SJSA1 (cell line): Measurements from ENCODE around the gene MRPS12. TPM values are rescaled to one million over a fixed set of nuclear protein-coding genes. Genes with fewer than 3 reads are reported as not detected.
A peak's percentile ranks its signal among the peaks of the same experiment; 100 is the strongest.
"Not testable (repeated sequence)": the region's sequence is repeated elsewhere in the genome, so short reads cannot be mapped to it uniquely, and the experiment has no call there.

Experiments used
- DNase-seq, 2 experiments: peaks; one replicate each; pipeline ENCODE4 v3.0.0-alpha.2; 2015 to 2020; ENCODE audit warnings: low spot score in 2 of 2, low read depth in 1 of 2
- H3K27ac ChIP-seq: fragments of 250-450 bp; sonication (Bioruptor Pico); 2 replicates; pipeline ENCODE4 v1.5.1; 2020; ENCODE audit warnings: mild to moderate bottlenecking, moderate library complexity
- H3K27me3 ChIP-seq: fragments of 250-450 bp; sonication (Bioruptor Pico); replicated peaks from 2 replicates; pipeline ENCODE4 v1.5.1; 2020; ENCODE audit warnings: mild to moderate bottlenecking, moderate library complexity
- H3K36me3 ChIP-seq: fragments of 250-450 bp; sonication (Bioruptor Pico); 2 replicates; pipeline ENCODE4 v1.5.1; 2020; ENCODE audit warnings: mild to moderate bottlenecking
- H3K4me1 ChIP-seq: fragments of 250-450 bp; sonication (Bioruptor Pico); replicated peaks from 2 replicates; pipeline ENCODE4 v1.6.1; 2021; ENCODE audit warnings: mild to moderate bottlenecking
- H3K4me3 ChIP-seq: fragments of 250-450 bp; sonication (Bioruptor Pico); 2 replicates; pipeline ENCODE4 v1.5.1; 2020; ENCODE audit warnings: mild to moderate bottlenecking
- H3K9me3 ChIP-seq: fragments of 250-450 bp; sonication (Bioruptor Pico); replicated peaks from 2 replicates; pipeline ENCODE4 v1.5.1; 2020; ENCODE audit warnings: mild to moderate bottlenecking
- total RNA-seq: library from RNA; depleted of rRNA; stranded (reverse); fragments of >200 nt; shearing (Covaris generic); gene quantifications from 2 replicates; pipeline ENCODE4 v1.2.3, GENCODE V29; 2014

MRPS12 gene
- total RNA-seq, 1 experiment from 2014 or later: 60.6 TPM

- Histone ChIP-seq H3K4me1 (no peaks in the 10 kb centered on the region), H3K4me3 (no peak overlapping the region), H3K36me3 (no peaks in the 10 kb centered on the region), H3K9me3 (no peaks in the 10 kb centered on the region), H3K27ac (no peak overlapping the region), H3K27me3 (no peaks in the 10 kb centered on the region)
- DNase-seq: no peak
These were observed 22.9 kb downstream of the MRPS12 start for GRCh38 chr19:38953677-38954076.

- Histone ChIP-seq H3K4me3 (no peak overlapping the region), H3K36me3 (no peaks in the 10 kb centered on the region), H3K9me3 (no peaks in the 10 kb centered on the region), H3K4me1 (no peaks in the 10 kb centered on the region), H3K27ac (no peak overlapping the region), H3K27me3 (no peaks in the 10 kb centered on the region)
- DNase-seq: no peak
These were observed 25.5 kb downstream of the MRPS12 start for GRCh38 chr19:38956264-38956663.

- H3K27ac ChIP-seq: no peak overlapping the region
- no peaks in the 10 kb centered on the region for H3K4me1 ChIP-seq
- no peaks in the 10 kb centered on the region for H3K36me3 ChIP-seq
- H3K4me3 ChIP-seq: no peak overlapping the region
- no peaks in the 10 kb centered on the region for H3K27me3 ChIP-seq
- DNase-seq: no peak
- H3K9me3 ChIP-seq: no peaks in the 10 kb centered on the region
These were observed 27.6 kb downstream of the MRPS12 start for GRCh38 chr19:38958301-38958700.

GRCh38 chr19:38959618-38960017 lies 28.9 kb downstream of the MRPS12 start:
- no peaks in the 10 kb centered on the region for H3K27me3 ChIP-seq
- no peaks in the 10 kb centered on the region for H3K36me3 ChIP-seq
- no peak overlapping the region for H3K4me3 ChIP-seq
- H3K4me1 ChIP-seq: no peaks in the 10 kb centered on the region
- DNase-seq: no peak
- H3K27ac ChIP-seq: no peak overlapping the region
- no peaks in the 10 kb centered on the region for H3K9me3 ChIP-seq

DNA sequence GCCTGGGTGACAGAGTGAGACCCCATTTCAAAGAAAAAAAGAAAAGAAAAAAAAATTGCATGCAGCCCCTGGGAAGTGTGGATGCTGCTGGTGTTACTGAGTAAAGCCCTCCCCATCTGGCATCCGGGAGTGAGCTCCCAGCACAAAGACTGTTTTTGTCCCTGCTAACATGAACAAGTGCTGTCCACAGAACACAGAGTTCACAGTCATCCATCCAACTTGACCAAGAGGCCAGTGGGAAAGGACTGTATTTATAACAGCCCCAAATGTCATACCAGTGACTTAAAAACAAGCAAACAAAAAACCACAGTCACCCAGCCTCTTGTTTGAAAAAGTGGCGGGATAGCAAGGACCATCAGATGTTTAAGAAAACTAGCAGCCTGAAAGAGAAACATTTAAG lies 34.0 kb downstream of the MRPS12 start:
- H3K27me3 ChIP-seq: no peaks in the 10 kb centered on the region
- H3K4me1 ChIP-seq: no peaks in the 10 kb centered on the region
- no peaks in the 10 kb centered on the region for H3K9me3 ChIP-seq
- no peaks in the 10 kb centered on the region for H3K36me3 ChIP-seq
- no peak overlapping the region for H3K4me3 ChIP-seq
- H3K27ac ChIP-seq: no peak overlapping the region
- peak in 1 of 2 experiments; percentile 31 for DNase-seq

DNA sequence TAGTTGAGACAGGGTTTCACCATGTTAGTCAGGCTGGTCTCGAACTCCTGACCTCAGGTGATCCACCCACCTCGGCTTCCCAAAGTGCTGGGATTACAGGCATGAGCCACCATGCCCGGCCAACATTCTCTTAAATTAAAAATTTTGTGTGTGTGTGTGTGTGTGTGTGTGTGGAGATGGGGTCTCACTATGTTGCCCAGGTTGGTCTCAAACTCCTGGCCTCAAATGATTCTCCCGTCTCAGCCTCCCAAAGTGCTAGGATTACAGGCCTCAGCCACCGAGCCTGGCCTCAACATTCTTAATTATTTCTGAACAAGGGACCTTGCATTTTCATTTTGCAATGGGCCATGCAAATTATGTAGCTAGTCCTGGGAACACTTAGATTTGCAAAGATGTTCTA lies 35.4 kb downstream of the MRPS12 start:
- not testable (repeated sequence) for H3K36me3 ChIP-seq, H3K4me1 ChIP-seq, H3K27me3 ChIP-seq, DNase-seq, H3K9me3 ChIP-seq, H3K4me3 ChIP-seq, H3K27ac ChIP-seq

- no peaks in the 10 kb centered on the region for H3K36me3 ChIP-seq
- H3K4me3 ChIP-seq: no peak overlapping the region
- no peak for DNase-seq
- no peaks in the 10 kb centered on the region for H3K9me3 ChIP-seq
- no peak overlapping the region for H3K27ac ChIP-seq
- no peaks in the 10 kb centered on the region for H3K4me1 ChIP-seq
- no peaks in the 10 kb centered on the region for H3K27me3 ChIP-seq
These were observed 40.2 kb downstream of the MRPS12 start for GRCh38 chr19:38970664-38971532.

DNA sequence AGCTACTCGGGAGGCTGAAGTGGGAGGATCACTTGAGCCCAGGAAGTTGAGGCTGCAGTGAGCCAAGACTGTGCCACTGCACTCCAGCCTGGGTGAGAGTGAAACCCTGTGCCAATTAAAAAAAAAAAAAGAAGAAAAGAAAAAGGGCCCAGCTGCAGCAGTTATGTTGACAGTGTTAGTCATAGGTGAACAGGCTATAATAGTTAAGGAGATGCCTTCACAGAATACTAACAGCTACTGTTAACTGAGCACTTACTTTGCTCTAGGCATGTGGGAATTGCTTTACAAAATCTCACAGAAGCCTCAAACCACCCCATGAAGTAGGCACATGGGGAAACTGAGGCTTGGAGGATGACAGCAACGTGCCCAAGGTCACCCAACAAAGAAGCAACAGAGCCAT lies 40.9 kb downstream of the MRPS12 start:
- Histone ChIP-seq H3K4me1 (no peaks in the 10 kb centered on the region; the same call in 1 of the 2 replicates), H3K27me3 (no peaks in the 10 kb centered on the region), H3K27ac (no peak overlapping the region), H3K9me3 (no peaks in the 10 kb centered on the region), H3K4me3 (no peak overlapping the region), H3K36me3 (no peaks in the 10 kb centered on the region)
- DNase-seq: no peak

DNA sequence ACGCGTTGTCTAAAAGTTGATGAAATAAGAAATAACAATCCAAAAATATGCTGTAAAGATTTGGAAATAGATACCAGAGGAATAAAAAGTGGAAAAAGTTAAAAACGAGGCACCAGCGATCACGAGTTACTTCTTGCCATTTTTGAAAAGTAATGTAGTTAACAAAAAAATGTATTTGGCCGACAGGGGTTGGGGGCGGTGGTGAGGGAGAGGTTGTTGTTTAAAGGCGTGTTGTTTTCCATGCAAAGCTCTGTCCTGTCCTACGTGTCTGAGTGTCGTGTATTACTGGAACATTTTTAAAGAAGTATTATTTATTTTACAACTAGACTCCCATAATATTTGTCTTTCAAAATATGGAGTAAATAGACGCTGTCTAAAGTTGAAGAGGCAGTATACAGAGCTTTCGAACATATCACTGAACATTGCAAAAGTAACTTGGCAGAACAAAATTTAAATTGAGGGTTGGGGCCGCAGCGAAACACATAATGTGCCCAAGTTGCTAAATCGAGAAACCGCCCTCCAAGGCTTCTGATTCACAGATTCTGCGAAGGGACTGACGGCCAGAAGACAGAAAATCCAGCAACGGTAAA lies 44.0 kb downstream of the MRPS12 start:
- no peak overlapping the region for H3K27ac ChIP-seq
- DNase-seq: no peak

DNA sequence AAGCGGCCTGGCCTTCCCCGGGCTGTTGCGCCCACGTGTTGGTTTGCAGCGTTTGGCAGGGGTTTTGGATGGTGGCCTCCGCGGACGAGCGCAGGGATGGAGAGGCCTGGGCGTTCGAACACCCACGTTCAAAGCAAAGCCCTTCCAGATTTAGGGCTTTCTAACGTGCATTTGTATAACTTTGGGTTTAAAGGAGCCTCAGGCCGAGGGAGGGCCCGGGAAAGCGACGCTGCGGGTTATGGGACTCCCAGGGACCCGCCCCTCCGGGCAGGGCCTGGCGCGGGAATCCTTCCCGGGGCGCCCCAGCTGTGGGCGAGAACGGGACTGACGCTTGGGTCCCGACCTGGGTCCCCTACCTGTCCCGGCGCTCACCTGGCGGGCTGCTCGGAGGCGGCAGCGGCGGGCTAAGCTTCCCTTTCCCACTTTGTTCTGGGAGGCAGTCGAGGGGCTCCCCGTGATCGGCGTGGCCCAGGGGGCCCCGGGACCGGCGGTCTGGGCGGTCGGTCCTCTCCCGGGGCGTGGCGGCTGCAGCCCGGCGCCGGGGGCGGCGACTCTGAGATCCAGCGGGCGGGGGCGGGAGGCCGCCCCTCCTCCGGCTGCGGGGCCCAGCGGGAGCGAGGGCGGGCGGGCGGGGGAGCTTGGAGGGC lies 44.6 kb downstream of the MRPS12 start, which contains the start of gene FBXO17:
FBXO17 (minus strand) TSS at position 529 of the 647 bp plus-strand sequence. CDS start 25,423 bp downstream, outside the sequence.
- Histone ChIP-seq H3K4me3 (peak within 1 kb of the TSS; percentile 46), H3K36me3 (no peaks in the 10 kb centered on the region), H3K27ac (no peak within 1 kb of the TSS), H3K27me3 (no peaks in the 10 kb centered on the region), H3K9me3 (no peaks in the 10 kb centered on the region), H3K4me1 (no peaks in the 10 kb centered on the region; the same call in 1 of the 2 replicates)
- DNase-seq: peak in 1 of 2 experiments; percentile 41

More for the DNA sequence above, 44.0 kb downstream of the MRPS12 start:
- H3K9me3 ChIP-seq: no peaks in the 10 kb centered on the region
- peak overlapping the region; percentile 46 for H3K4me3 ChIP-seq
- no peaks in the 10 kb centered on the region for H3K36me3 ChIP-seq
- no peaks in the 10 kb centered on the region for H3K27me3 ChIP-seq
- no peaks in the 10 kb centered on the region; the same call in 1 of the 2 replicates for H3K4me1 ChIP-seq

DNA sequence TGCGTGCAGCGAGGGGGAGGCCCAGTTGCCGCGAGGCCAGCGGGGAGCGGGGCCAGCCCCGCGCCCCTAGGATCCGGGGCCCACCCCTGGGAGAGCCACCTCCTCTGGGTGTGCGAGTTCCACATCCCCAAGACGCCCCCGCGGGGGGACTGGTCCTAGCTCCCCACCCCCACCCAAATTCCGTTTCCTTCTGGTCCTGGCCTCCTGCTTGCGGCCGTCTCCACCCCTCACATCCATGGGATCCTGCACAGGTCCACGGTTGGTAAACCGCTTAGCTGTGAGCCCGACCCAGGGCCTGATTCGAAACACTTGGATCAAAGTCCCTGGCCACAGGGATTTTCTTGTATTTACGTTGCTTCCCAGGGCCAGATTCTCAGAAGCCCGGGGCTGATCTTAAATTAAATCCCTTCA lies 45.1 kb downstream of the MRPS12 start:
- Histone ChIP-seq H3K27ac (no peak overlapping the region), H3K36me3 (no peaks in the 10 kb centered on the region), H3K9me3 (no peaks in the 10 kb centered on the region), H3K4me3 (peak overlapping the region; percentile 46), H3K27me3 (no peaks in the 10 kb centered on the region), H3K4me1 (no peaks in the 10 kb centered on the region; the same call in 1 of the 2 replicates)
- DNase-seq: no peak

GRCh38 chr19:38977445-38978325 lies 46.9 kb downstream of the MRPS12 start:
- no peaks in the 10 kb centered on the region for H3K36me3 ChIP-seq
- no peak for DNase-seq

DNA sequence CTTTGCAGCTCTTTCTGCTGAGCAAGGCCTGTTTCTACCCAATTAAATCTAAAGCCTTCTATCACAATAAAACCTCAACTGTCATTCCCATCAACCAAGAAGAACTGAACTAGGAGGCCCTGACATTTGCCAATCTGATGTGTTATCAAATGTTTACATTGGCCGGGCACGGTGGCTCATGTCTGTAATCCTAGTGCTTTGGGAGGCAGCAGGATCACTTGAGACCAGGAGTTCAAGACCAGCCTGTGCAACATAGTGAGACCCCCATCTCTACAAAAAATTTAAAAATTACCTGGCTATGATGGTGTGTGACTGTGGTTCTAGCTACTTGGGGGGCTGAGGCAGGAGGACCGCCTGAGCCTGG lies 47.6 kb downstream of the MRPS12 start:
- Histone ChIP-seq H3K4me1 (no peaks in the 10 kb centered on the region; the same call in 1 of the 2 replicates), H3K36me3 (no peaks in the 10 kb centered on the region), H3K27ac (no peak overlapping the region), H3K9me3 (no peaks in the 10 kb centered on the region), H3K27me3 (no peaks in the 10 kb centered on the region), H3K4me3 (no peak overlapping the region)
- DNase-seq: no peak

More at GRCh38 chr19:38977445-38978325, 46.9 kb downstream of the MRPS12 start:
- H3K4me3 ChIP-seq: no peak overlapping the region
- no peaks in the 10 kb centered on the region for H3K27me3 ChIP-seq
- no peaks in the 10 kb centered on the region; the same call in 1 of the 2 replicates for H3K4me1 ChIP-seq
- no peak overlapping the region for H3K27ac ChIP-seq
- H3K9me3 ChIP-seq: no peaks in the 10 kb centered on the region
